ENCODE measurements around the gene TM4SF20.

DNA sequence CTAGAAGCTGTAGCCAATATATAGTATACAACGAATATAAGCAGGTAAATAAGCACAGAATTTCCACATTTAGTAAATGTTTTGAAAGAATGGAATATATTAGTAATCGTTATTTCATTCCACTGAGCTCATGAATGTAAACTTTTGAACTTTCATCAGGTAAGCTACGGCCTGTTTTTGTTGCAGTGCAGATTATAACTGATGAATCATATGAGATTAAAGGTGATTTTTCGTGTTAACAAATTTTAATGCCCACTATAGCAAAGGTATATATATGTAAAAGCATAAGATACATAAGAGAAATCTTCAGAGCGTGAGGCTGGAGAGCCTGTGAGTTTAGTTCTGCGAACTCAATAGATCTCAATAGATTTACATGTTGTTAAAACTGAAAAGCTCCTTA, 7.5 kb upstream of the TM4SF20 start:
- TF ChIP-seq, protein P1, sequence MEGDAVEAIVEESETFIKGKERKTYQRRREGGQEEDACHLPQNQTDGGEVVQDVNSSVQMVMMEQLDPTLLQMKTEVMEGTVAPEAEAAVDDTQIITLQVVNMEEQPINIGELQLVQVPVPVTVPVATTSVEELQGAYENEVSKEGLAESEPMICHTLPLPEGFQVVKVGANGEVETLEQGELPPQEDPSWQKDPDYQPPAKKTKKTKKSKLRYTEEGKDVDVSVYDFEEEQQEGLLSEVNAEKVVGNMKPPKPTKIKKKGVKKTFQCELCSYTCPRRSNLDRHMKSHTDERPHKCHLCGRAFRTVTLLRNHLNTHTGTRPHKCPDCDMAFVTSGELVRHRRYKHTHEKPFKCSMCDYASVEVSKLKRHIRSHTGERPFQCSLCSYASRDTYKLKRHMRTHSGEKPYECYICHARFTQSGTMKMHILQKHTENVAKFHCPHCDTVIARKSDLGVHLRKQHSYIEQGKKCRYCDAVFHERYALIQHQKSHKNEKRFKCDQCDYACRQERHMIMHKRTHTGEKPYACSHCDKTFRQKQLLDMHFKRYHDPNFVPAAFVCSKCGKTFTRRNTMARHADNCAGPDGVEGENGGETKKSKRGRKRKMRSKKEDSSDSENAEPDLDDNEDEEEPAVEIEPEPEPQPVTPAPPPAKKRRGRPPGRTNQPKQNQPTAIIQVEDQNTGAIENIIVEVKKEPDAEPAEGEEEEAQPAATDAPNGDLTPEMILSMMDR (conservative IDR thresholded peaks at IDR 0.05; ENCODE audit: low read length), result no peak
- TF ChIP-seq EZH2phosphoT487 (IDR thresholded peaks at IDR 0.05; ENCODE audit: borderline replicate concordance), result no peak

Measured in Loucy (cell line).